T-helper 2 cell treated with Interferon-gamma antibody and Interleukin-4, amounts not matched to agents 5 μg/mL and 100 μg/mL, for 36 hours (primary cell): ENCODE data around the gene LINC01488.

ENCODE experiments used
- DNase-seq: peaks from one replicate; pipeline ENCODE4 v3.0.0; 2021; ENCODE audit warnings: low spot score
- H3K27ac Mint-ChIP-seq: one replicate; pipeline ENCODE4 v1.8.0; 2021; ENCODE audit warnings: mild to moderate bottlenecking, mixed read lengths
- H3K27me3 Mint-ChIP-seq: one replicate; pipeline ENCODE4 v1.8.0; 2021; ENCODE audit warnings: low read depth, mixed read lengths
- H3K36me3 Mint-ChIP-seq: one replicate; pipeline ENCODE4 v1.8.0; 2021; ENCODE audit warnings: low read depth, mixed read lengths
- H3K4me1 Mint-ChIP-seq: one replicate; pipeline ENCODE4 v1.8.0; 2021; ENCODE audit warnings: low read depth, mixed read lengths
- H3K4me3 Mint-ChIP-seq: one replicate; pipeline ENCODE4 v1.8.0; 2022; ENCODE audit warnings: mild to moderate bottlenecking, moderate library complexity, mixed read lengths
- H3K9me3 Mint-ChIP-seq: one replicate; pipeline ENCODE4 v1.8.0; 2021; ENCODE audit warnings: mixed read lengths

The LINC01488 gene

DNA sequence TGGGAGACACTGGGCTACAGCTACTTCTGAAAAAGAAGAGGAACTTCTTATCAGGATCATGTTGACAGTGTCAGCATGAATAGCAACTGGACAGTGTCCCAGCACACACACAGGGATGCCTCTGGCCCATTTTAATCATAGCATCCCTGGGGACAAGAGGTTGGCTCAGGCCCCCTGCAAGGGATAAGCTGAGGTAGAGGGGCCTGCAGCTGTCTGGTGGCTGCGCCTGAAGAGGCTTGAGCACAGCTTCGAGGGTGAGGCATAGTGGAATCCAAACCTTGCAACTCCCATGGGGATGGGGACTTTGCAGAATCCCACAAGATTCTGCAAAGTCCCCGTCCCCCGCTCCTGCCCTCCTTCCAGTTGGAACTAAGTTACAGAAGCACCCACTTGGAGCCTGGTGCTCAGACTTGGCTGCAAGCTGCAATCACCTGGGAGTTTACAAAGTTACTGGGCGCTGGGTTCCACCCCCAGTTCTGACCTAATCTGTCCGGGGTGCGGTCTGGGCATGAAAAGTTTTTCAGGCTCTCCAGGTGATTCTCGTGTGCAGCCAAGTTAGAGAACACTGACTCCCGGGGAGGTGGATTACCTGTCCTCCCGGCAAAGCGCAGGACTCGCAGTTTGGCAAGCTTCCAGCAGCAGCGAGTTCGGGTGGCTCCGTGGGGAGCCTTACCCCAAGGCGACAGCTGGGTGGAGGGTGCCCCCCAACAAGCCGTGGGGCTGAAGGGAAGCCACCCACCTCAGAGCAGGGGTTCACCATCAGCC, 16.0 kb upstream of the LINC01488 start:
- no peaks in the 10 kb centered on the region for H3K9me3 Mint-ChIP-seq
- H3K4me3 Mint-ChIP-seq = no peak overlapping the region
- H3K36me3 Mint-ChIP-seq = no peaks in the 10 kb centered on the region
- no peak overlapping the region for H3K27ac Mint-ChIP-seq
- H3K27me3 Mint-ChIP-seq = no peaks in the 10 kb centered on the region
- no peaks in the 10 kb centered on the region for H3K4me1 Mint-ChIP-seq
- no peak for DNase-seq

DNA sequence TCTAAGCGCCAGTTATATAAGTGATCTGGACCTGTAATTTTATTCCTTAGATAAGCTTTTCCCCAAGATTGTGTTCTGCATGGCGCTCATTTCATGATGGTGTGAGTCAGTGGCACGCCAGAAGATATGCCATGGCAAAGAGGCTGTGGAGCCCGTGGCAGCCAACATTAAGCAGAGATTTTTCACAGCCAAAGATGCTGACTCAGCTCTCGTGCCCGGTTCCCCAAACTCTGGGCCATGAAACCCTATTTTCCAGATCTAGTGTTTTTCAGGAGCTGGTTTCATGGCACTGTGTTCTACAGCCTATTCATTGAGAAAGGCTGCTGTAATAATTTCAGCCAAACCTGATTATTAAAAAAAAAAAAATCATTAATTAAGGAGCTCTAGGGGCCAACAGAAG, 15.4 kb upstream of the LINC01488 start:
- no peak overlapping the region for H3K27ac Mint-ChIP-seq
- no peak for DNase-seq
- H3K4me1 Mint-ChIP-seq = no peaks in the 10 kb centered on the region
- H3K27me3 Mint-ChIP-seq = no peaks in the 10 kb centered on the region
- no peaks in the 10 kb centered on the region for H3K36me3 Mint-ChIP-seq
- no peak overlapping the region for H3K4me3 Mint-ChIP-seq
- H3K9me3 Mint-ChIP-seq = no peaks in the 10 kb centered on the region

DNA sequence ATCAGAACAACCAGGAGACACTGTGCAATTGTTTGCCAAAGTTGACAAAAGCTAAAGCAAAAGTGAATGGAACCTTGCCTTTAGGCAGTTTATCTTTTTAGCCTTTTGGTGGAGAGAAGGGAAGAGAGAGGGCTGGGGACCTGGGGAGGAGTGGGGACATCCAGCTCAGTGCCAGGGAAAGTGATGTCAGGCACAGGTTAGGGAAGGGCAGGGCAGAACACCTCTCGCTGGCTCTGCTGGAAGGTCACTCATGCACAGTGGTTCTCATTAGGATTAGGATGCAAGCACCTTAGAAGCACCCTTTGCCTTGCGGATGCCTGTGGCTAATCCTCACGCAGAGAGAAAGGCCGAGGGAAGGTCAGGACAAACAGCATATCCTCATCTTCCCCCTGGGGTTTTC, 14.3 kb upstream of the LINC01488 start:
- Mint-ChIP-seq H3K27me3 (no peaks in the 10 kb centered on the region), H3K4me1 (no peaks in the 10 kb centered on the region), H3K9me3 (no peaks in the 10 kb centered on the region)

DNA sequence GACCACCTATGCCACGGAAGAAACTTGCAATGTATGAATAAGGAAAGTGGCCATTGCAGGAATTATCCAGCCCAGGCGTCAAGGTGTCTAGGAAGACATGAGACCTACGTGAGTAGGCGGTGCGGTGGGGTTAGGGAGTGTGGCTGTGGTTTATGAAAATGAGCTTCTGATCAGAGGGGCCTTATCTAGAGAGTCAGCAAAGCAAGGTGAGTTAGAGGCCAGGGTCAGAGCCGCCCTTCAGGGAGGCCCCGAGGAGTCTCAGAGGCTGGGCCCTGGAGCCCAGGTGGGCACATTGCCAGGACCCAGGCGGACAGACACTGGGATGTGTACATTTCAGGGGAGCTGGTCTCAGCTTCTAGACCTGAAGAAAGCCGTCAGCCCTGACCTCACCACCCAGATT, 13.8 kb upstream of the LINC01488 start:
- no peaks in the 10 kb centered on the region for H3K27me3 Mint-ChIP-seq
- H3K4me3 Mint-ChIP-seq = no peak overlapping the region
- H3K27ac Mint-ChIP-seq = no peak overlapping the region
- DNase-seq = no peak
- H3K36me3 Mint-ChIP-seq = no peaks in the 10 kb centered on the region
- H3K4me1 Mint-ChIP-seq = no peaks in the 10 kb centered on the region
- no peaks in the 10 kb centered on the region for H3K9me3 Mint-ChIP-seq

More for the DNA sequence above, 14.3 kb upstream of the LINC01488 start:
- no peak for DNase-seq
- Mint-ChIP-seq H3K4me3 (no peak overlapping the region), H3K27ac (no peak overlapping the region), H3K36me3 (no peaks in the 10 kb centered on the region)

DNA sequence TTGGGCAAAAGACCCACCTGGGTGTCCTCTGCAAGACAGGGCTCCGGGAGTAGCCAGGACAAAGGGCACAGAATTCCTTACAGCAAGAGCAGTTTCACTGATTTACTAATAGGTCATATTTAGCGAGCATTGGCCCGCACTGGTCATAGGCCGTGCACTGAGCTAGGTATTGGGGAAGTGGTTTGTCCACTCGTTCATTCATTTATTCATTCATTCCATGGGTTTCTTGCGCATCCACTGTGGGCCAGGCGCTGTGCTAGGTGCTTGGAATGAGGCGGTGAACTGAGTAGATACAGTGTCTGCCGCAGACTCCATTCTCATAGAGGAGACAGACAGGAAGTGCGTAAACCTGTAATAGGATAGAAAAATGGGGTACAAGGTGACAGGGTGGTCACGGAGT, 13.2 kb upstream of the LINC01488 start:
- Mint-ChIP-seq H3K4me1 (no peaks in the 10 kb centered on the region), H3K36me3 (no peaks in the 10 kb centered on the region), H3K4me3 (no peak overlapping the region), H3K27ac (no peak overlapping the region), H3K27me3 (no peaks in the 10 kb centered on the region), H3K9me3 (peaks cover 2% of the 10 kb centered on the region)
- no peak for DNase-seq

DNA sequence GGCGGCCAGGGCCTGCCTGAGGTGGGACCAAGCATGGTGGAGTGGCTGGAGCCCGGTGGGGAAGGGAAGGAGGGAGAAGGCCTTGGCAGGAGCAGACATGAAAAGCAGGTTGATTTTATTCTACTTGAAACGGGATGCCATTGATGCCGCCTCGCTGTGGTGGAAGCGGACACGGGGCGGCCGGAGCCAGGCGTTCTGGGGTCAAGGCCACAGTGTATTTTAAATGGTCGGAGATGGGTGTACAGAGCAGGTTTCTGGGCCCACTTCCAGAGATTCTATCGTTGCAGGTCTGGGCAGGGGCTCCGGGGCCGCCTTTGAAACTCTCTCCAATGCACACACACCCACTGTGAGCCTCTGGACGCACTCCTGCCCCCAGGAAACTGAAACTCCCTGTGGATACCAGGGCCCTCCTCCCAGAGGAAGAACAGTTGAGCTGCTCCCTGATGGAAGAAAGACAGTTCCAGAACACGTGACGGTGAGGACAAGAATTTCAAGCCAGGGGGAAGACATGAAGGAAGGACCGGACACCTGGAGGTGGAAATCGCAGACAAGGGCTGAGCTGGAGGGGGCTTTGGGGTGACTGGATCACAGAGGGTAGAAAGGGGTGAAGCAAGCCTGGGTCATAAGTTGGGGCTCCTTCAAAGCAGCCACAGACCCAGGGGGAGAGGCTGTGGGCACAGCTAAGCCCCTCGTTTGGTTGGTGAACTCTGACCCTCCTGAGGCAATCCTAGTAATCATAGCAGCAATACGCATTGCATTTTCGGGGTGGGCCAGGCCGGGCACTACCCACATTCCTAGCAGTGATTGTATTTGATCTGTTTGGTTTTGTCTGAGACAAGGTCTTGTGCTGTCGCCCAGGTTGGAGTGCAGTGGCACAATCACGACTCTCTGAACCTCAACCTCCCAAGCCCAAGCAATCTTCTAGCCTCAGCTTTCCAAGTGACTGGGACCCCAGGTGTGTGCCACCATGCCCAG, 12.3 kb upstream of the LINC01488 start:
- no peak overlapping the region for H3K27ac Mint-ChIP-seq
- peaks cover 3% of the 10 kb centered on the region for H3K9me3 Mint-ChIP-seq
- DNase-seq = no peak
- no peaks in the 10 kb centered on the region for H3K36me3 Mint-ChIP-seq
- H3K27me3 Mint-ChIP-seq = no peaks in the 10 kb centered on the region
- no peaks in the 10 kb centered on the region for H3K4me1 Mint-ChIP-seq
- H3K4me3 Mint-ChIP-seq = no peak overlapping the region

DNA sequence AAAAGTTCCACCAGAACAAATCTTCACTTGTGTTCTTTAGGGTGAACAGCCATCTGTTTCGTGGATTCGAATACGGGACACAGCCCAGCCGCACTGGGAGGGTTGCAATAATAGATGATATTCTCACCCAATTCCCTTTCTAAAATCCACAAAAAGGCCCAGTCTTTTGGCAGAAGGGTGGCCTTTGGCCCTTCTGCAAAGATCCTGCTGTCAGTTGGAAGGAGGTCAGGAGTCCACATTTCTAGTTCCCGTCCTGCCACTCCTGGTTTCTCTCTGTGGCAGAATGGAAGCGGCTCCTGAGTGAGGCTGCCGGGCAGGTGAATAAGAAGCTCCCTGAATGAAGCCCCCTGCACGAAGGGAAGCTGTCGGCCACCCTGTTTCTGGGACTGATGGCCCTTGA, 11.2 kb upstream of the LINC01488 start:
- Mint-ChIP-seq H3K9me3 (peaks cover 3% of the 10 kb centered on the region), H3K36me3 (no peaks in the 10 kb centered on the region), H3K4me3 (no peak overlapping the region), H3K27me3 (no peaks in the 10 kb centered on the region), H3K27ac (no peak overlapping the region), H3K4me1 (no peaks in the 10 kb centered on the region)
- DNase-seq = no peak

DNA sequence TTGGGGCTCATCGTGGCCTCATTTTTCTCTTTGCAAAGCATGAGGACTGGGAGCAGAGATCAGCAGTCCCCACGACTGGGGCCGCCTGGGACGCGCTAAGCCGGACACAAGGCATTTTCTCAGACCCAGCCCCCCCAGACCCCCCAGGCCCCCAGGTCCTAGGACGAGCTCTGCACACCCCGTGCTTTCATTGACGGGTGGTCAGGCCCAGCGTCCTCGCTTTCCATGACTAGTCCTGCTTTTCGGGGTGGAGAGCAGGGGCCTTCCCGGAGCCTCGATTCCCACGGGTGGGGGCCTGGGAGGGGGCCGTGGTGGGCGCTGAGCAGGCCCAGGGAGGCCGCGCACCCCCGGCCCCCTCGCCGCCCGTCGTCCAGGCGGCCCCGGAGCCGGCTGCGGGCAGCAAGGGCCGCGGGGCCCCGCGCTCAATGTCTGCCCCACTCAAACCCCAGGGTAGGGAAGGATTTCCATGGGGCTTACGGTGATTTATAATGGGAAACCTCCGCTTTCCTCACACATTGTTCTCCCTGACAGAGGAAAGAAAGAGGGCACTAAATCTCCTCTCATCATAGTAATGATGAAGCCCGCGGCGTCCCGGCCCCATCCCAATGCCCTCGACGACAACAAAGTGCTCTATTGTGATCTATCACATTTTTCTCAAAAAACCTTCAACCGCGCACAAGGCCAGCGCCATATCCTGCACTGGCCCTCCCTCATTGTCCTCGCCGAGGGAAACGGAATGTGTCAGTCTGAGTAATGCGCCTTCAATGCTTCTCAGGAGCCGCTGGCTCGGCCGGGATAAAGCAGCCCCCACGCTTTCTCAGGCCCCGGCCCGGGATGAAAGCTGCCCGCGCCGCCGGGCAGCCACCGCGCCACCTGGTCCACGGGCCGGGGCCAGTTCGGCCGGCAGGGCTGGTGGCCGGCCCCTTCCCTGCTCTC, 10.4 kb upstream of the LINC01488 start:
- no peak for DNase-seq
- Mint-ChIP-seq H3K9me3 (peaks cover 3% of the 10 kb centered on the region), H3K4me3 (no peak overlapping the region), H3K4me1 (no peaks in the 10 kb centered on the region), H3K27ac (no peak overlapping the region), H3K27me3 (no peaks in the 10 kb centered on the region), H3K36me3 (no peaks in the 10 kb centered on the region)

DNA sequence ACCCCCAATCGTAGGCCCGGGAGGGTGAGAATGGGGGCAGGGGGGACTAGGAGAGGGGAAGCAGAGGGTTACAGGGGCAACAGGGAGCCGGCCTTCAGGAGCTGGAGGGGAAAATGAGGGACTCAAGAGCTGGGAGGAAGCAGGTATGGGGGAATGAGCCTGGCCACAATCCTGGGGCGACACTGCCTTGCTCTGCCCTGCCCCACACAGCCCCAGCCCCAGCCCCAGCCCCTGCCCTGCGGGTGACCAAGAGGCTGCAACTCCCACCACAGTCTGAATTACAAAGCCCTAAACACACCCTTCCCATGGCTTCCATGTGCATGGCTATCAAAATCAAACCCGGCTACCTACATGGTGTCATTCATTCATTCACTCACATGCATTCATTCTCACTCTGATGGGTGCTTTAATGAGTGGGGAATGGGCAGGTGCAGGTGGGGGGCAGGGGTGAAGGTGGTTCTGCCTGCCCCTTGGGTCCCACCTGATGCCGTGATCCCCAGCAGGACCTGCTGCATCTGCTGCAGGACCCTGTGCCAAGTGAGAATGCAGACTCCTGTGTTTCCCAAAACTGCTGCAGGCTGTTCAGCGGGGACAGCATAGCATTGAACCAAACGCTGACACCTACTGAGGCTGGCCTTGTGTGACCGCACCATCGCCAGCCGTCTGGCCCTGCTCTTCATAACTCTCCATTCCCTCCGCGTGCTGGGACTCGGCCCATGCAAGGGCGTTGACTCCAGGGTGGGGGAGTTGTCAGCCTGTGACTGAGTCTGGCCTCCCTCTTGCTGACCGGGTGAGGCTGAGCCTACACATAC, 9.5 kb upstream of the LINC01488 start:
- H3K4me1 Mint-ChIP-seq = no peaks in the 10 kb centered on the region
- no peak for DNase-seq
- H3K27me3 Mint-ChIP-seq = no peaks in the 10 kb centered on the region
- no peaks in the 10 kb centered on the region for H3K36me3 Mint-ChIP-seq
- H3K4me3 Mint-ChIP-seq = no peak overlapping the region
- H3K9me3 Mint-ChIP-seq = peaks cover 3% of the 10 kb centered on the region
- no peak overlapping the region for H3K27ac Mint-ChIP-seq

DNA sequence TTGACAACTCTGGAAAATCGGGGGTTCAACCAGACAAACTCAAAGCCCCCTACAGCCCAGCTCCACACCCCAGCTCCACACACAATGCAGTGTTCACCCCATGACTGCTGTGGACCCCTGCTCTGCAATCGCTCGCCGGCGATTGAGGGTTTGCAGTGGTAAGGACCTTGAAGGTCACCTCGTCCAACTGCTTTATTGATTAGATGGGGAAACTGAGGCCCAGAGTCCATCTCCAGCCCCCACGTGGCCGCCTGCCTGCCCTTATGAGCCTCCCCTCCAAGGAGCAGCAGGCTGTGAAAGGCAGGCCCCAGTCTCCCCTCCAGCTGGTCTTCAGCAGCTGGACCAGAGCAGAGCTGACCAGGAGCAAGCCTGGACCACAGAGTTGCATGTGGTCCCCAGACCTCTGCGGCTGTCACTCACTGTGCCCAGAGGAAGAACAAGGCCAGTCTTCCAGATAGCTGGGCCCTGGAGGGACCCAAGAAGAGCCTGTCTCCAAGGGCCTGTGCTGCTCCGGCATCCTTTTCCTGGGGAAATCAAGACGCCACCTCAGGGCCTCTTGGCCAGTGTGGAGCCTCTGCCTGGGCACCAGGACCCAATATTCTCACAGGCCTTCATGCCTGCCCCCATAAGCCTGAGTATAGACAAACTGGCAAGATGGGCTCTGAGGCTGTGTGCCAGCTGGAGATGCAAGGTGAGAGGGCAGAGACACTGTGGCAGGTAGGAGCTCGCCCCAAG, 8.8 kb upstream of the LINC01488 start:
- H3K27me3 Mint-ChIP-seq = no peaks in the 10 kb centered on the region
- H3K4me1 Mint-ChIP-seq = no peaks in the 10 kb centered on the region
- H3K27ac Mint-ChIP-seq = no peak overlapping the region
- H3K9me3 Mint-ChIP-seq = peaks cover 3% of the 10 kb centered on the region
- H3K4me3 Mint-ChIP-seq = no peak overlapping the region
- no peak for DNase-seq
- no peaks in the 10 kb centered on the region for H3K36me3 Mint-ChIP-seq

DNA sequence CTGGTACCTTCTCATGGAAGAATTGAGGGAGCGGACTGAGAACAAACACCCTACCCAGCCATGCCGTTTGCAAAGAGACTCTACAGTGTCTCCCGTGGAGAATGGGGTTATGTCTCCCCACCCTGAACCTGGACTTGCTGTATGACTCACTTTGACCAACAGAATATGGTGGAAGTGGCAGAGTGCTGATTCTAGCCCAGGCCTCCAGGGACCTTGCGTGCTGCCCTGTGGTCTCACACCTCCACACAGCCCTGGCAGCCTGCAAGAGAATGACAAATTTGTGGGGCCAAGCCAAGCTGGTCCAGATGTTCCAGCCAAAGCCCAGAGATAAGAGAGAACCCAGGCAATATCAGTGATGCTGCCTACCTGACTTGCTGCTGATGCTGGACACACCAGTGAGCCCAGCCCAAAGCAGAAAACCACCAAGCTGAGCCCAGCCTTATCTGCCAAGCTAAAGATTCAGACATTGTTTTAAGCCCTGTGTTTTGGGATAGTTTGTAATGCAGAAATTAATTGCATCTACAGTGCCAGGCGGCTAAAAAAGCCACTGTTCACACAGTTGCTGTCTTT, 8.1 kb upstream of the LINC01488 start:
- Mint-ChIP-seq H3K4me1 (no peaks in the 10 kb centered on the region), H3K36me3 (no peaks in the 10 kb centered on the region), H3K4me3 (no peak overlapping the region), H3K27ac (no peak overlapping the region), H3K27me3 (no peaks in the 10 kb centered on the region), H3K9me3 (peaks cover 3% of the 10 kb centered on the region)
- DNase-seq = no peak

DNA sequence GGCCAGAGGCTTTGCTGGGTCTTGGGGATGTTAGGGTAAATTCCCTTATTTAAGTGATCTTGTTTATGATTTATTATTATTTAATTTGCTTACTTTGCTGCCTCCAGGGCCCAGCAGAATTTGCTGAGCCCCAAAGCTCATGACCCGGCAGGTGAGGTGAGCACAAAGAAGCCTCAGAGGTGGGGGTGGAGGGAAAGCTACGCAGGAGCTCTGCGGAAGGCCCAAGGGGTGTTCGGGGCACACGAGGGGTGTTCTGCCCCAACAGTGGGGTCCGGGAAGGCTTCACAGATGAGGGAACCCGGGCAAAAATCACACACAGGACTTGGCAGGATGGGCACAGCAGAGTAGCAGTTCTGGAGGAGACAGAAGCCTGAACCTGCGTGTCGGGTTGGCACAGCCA, 6.7 kb upstream of the LINC01488 start:
- no peak for DNase-seq
- no peak overlapping the region for H3K4me3 Mint-ChIP-seq
- no peak overlapping the region for H3K27ac Mint-ChIP-seq
- no peaks in the 10 kb centered on the region for H3K27me3 Mint-ChIP-seq
- peaks cover 3% of the 10 kb centered on the region for H3K9me3 Mint-ChIP-seq
- no peaks in the 10 kb centered on the region for H3K36me3 Mint-ChIP-seq
- H3K4me1 Mint-ChIP-seq = no peaks in the 10 kb centered on the region
